ENCODE measurements around the gene ROCK2.

The ROCK2 gene

DNA sequence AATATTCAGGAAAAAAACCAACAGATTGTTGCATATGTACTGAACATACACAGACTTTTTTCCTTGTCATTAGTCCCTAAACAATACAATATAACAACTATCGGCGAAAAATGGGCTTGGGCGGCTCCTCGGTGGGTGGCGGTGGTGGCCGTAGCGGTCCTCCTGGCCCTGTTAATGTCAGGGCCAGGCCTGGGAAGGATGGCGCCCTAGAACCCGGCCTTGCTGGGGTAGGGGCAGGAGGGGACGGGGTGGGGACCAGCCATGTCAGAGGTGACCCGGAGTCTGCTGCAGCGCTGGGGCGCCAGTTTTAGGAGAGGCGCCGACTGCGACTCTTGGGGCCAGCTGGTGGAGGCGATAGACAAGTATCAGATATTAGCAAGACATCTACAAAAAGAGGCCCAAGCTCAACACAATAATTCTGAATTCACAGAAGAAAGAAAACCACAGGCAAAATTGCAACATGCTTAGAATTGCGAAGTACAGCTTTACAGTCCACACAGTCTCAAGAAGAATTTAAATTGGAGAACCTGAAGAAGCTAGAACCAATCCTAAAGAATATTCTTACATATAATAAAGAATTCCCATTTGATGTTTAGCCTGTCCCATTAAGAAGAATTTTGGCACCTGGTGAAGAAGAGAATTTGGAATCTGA lies 36.5 kb downstream of the ROCK2 start:
- no peak for TF ChIP-seq MYC (IDR thresholded peaks at IDR 0.05; ENCODE audit: low read depth, low read length)
- TF ChIP-seq, protein P1, sequence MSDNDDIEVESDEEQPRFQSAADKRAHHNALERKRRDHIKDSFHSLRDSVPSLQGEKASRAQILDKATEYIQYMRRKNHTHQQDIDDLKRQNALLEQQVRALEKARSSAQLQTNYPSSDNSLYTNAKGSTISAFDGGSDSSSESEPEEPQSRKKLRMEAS (IDR thresholded peaks at IDR 0.05; ENCODE audit: low read depth, low read length): no peak
- TF ChIP-seq, protein P2, sequence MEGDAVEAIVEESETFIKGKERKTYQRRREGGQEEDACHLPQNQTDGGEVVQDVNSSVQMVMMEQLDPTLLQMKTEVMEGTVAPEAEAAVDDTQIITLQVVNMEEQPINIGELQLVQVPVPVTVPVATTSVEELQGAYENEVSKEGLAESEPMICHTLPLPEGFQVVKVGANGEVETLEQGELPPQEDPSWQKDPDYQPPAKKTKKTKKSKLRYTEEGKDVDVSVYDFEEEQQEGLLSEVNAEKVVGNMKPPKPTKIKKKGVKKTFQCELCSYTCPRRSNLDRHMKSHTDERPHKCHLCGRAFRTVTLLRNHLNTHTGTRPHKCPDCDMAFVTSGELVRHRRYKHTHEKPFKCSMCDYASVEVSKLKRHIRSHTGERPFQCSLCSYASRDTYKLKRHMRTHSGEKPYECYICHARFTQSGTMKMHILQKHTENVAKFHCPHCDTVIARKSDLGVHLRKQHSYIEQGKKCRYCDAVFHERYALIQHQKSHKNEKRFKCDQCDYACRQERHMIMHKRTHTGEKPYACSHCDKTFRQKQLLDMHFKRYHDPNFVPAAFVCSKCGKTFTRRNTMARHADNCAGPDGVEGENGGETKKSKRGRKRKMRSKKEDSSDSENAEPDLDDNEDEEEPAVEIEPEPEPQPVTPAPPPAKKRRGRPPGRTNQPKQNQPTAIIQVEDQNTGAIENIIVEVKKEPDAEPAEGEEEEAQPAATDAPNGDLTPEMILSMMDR (IDR thresholded peaks at IDR 0.05; ENCODE audit: low read depth, low read length): no peak
- TF ChIP-seq POLR2A (IDR thresholded peaks at IDR 0.05; ENCODE audit: extremely low read depth, insufficient read length): no peak
- peak; percentile 15 for DNase-seq (ENCODE audit: low read depth)
- no peak overlapping the region for H3K4me3 ChIP-seq (ENCODE audit: low read depth, low read length)

DNA sequence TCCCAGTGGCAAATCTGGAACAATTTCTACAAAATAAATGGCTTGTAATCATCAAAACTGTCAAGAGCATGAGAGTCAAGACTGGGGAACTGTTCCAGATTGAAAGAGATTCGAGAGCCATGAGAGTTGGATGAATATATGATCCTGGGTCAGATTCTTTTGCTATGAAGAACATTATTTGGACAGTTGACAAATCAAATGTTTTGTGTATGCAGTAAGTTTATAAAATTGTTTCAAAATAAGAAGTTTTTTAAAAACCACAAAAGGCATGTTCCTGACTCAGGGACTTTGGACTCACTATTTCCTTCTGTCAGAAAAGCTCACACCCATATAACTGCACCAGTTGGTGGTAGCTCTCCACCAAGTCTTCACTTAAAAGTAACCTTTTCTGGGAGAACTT lies 38.5 kb downstream of the ROCK2 start:
- no peak for DNase-seq (ENCODE audit: low read depth)
- TF ChIP-seq MYC (IDR thresholded peaks at IDR 0.05; ENCODE audit: low read depth, low read length): no peak
- TF ChIP-seq POLR2A (IDR thresholded peaks at IDR 0.05; ENCODE audit: extremely low read depth, insufficient read length): no peak
- TF ChIP-seq, protein P1 (IDR thresholded peaks at IDR 0.05; ENCODE audit: low read depth, low read length): no peak
- TF ChIP-seq, protein P2 (IDR thresholded peaks at IDR 0.05; ENCODE audit: low read depth, low read length): no peak
- no peak overlapping the region for H3K4me3 ChIP-seq (ENCODE audit: low read depth, low read length)

DNA sequence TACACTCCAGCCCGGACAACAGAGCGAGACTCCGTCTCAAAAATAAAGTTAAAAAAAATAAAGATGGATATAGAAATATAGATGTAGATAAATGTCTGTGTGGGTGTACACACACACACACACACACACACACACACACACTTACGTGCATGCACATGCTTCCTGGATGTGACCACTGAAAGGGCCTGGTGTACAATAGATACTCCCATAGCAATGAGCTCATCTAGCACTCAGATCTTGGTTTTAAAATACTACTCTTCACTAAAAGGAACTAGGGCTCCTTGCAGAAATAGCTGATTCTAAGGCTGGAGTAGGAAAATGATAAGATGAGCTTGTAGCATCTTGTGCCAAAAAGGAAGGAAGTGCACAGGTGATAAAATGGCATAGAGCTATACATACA lies 39.1 kb downstream of the ROCK2 start:
- no peak for DNase-seq (ENCODE audit: low read depth)
- no peak overlapping the region for H3K4me3 ChIP-seq (ENCODE audit: low read depth, low read length)
- TF ChIP-seq MYC (IDR thresholded peaks at IDR 0.05; ENCODE audit: low read depth, low read length): no peak

DNA sequence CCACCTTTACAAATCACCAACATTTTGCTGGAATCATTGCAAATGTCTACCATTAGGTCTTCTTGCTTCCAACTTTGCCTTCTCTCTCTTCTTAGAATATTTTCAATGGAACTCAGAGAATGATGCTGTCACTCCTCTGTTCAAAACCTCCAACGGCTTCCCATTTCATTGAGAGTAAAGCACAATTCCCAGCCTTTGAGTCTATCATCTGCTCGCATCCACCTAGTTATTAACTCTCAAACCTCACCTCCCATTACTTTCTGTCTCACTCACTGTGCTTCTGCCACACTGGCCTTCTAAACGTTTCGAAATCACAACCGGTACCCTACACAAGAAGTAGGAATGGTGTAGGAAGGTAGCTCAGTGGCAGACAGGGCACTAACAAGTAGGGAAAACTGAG lies 40.0 kb downstream of the ROCK2 start:
- no peak for DNase-seq (ENCODE audit: low read depth)
- TF ChIP-seq POLR2A (IDR thresholded peaks at IDR 0.05; ENCODE audit: extremely low read depth, insufficient read length) (no peak), MYC (IDR thresholded peaks at IDR 0.05; ENCODE audit: low read depth, low read length) (no peak)
- TF ChIP-seq, protein P1 (IDR thresholded peaks at IDR 0.05; ENCODE audit: low read depth, low read length): no peak
- TF ChIP-seq, protein P2 (IDR thresholded peaks at IDR 0.05; ENCODE audit: low read depth, low read length): no peak
- H3K4me3 ChIP-seq (ENCODE audit: low read depth, low read length): no peak overlapping the region

DNA sequence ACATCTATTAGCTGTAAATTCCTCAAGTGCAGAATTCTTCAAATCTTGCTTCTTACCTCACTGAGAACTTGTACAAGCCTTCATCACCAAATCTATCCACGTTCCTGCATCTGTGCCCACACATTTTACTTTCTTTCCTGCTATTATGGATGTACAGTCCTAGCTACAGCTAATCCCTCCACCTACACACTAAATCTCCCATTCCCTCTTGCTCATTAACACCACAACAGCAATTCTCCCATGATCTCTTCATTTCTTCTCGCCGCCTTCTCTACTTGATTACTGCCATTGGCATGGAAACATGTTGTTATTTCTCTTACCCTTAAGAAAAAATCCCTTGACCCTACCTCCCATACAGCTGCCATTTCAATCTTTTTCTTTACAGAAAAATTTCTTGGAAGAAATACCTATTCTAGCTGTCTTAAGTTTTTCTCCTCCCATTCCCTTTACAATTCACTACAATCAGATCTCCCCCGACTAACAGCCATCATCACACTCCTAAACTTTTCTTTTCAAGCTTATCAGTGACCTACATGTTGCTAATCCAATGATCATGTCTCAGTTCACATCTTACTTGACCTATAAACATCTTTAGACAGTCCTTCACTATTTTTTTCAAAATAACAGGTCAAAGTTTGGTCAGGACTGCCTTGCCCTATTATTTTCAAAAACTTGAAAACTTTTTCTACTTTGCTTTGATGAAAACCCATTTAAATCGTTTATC lies 41.0 kb downstream of the ROCK2 start:
- TF ChIP-seq, protein P2 (IDR thresholded peaks at IDR 0.05; ENCODE audit: low read depth, low read length): no peak
- DNase-seq (ENCODE audit: low read depth): no peak
- H3K4me3 ChIP-seq (ENCODE audit: low read depth, low read length): no peak overlapping the region

DNA sequence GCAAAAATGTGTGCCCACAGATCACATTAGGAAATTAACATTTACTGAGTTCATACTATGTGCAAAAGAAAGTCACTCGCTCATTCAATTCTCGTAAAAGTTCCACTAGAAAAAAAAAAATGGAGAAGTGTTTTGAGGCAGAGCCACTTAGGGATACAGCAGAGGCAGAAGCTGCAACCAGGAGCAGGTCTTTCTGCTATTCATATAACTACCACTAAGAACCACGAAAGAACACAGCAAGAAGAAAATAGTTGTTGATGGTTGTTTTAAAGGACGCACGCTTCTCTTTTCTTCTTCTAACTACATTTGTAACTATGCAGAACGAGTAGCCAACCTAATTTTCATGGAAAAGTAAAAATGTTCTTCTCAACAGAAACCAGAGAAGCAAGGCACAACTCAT lies 45.0 kb downstream of the ROCK2 start:
- DNase-seq (ENCODE audit: low read depth): peak; percentile 25
- TF ChIP-seq, protein P2 (IDR thresholded peaks at IDR 0.05; ENCODE audit: low read depth, low read length): no peak
- TF ChIP-seq MYC (IDR thresholded peaks at IDR 0.05; ENCODE audit: low read depth, low read length): no peak
- TF ChIP-seq POLR2A (IDR thresholded peaks at IDR 0.05; ENCODE audit: extremely low read depth, insufficient read length): no peak
- TF ChIP-seq, protein P1 (IDR thresholded peaks at IDR 0.05; ENCODE audit: low read depth, low read length): no peak
- no peak overlapping the region for H3K4me3 ChIP-seq (ENCODE audit: low read depth, low read length)
